ENCODE results near the gene NNMT.

The NNMT gene

DNA sequence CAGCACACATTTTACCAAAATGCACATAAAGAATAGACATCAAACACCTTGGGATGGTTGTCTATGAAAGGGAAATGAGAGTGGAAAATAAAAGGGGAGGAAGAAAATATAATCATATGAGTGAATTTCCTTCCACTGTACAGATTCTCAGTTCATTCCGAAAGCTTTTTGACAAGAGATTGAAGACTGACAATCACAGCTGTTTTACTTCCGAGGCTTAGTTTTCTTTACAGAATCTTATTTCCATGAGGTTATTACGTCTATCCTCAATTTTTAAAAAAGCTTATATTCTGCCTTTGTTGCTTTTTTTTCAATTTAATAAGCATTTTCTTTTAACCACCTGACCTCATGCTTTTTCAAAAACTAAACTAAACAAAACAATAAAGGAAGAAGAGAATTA, 12.8 kb upstream of the NNMT start:
- no peak overlapping the region for H3K4me3 ChIP-seq (ENCODE audit: low read depth, low read length)
- TF ChIP-seq, protein P1, sequence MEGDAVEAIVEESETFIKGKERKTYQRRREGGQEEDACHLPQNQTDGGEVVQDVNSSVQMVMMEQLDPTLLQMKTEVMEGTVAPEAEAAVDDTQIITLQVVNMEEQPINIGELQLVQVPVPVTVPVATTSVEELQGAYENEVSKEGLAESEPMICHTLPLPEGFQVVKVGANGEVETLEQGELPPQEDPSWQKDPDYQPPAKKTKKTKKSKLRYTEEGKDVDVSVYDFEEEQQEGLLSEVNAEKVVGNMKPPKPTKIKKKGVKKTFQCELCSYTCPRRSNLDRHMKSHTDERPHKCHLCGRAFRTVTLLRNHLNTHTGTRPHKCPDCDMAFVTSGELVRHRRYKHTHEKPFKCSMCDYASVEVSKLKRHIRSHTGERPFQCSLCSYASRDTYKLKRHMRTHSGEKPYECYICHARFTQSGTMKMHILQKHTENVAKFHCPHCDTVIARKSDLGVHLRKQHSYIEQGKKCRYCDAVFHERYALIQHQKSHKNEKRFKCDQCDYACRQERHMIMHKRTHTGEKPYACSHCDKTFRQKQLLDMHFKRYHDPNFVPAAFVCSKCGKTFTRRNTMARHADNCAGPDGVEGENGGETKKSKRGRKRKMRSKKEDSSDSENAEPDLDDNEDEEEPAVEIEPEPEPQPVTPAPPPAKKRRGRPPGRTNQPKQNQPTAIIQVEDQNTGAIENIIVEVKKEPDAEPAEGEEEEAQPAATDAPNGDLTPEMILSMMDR (conservative IDR thresholded peaks at IDR 0.05; ENCODE audit: low read depth, low read length), result no peak
- no peak for DNase-seq (ENCODE audit: low read depth)

DNA sequence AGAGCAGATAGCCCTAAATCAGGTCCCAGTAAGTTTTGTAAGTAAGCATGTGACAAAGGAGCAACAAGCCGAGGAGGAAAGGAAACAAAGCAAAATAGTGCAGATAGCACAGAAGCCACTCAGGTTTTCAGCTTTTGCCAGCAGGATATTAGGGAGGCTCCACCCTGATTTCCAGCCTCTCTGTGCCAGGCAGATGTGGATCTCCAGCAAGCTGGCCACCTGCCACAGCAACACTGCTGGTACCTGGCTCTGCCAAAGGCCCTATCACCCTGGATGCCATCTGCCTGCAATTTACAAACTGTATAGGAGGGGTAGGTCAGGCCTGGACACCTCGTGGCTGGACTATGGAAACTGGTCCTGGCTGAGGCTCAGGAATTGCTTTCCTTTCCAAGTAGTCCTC, 12.2 kb upstream of the NNMT start:
- TF ChIP-seq, protein P1 (conservative IDR thresholded peaks at IDR 0.05; ENCODE audit: low read depth, low read length), result no peak
- no peak overlapping the region for H3K4me3 ChIP-seq (ENCODE audit: low read depth, low read length)
- DNase-seq (ENCODE audit: low read depth), result no peak

DNA sequence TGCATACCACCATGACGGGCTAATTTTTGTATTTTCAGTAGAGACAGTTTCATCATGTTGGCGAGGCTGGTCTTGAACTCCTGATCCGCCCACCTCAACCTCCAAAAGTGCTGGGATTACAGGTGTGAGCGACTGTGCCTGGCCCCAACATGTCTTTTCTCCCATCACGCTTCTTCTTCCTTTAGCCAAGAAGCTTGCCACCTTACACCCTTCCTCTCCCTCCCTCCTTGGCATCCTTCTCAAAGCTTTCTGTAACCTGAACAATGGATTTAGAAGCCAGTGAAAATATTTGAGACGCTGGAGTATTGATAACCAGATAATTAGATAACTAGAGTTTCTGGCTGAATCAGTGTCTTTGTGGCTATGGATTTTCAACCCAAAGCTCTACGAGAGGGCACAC, 11.3 kb upstream of the NNMT start:
- DNase-seq (ENCODE audit: low read depth), result no peak
- no peak overlapping the region for H3K4me3 ChIP-seq (ENCODE audit: low read depth, low read length)
- TF ChIP-seq, protein P1 (conservative IDR thresholded peaks at IDR 0.05; ENCODE audit: low read depth, low read length), result no peak

DNA sequence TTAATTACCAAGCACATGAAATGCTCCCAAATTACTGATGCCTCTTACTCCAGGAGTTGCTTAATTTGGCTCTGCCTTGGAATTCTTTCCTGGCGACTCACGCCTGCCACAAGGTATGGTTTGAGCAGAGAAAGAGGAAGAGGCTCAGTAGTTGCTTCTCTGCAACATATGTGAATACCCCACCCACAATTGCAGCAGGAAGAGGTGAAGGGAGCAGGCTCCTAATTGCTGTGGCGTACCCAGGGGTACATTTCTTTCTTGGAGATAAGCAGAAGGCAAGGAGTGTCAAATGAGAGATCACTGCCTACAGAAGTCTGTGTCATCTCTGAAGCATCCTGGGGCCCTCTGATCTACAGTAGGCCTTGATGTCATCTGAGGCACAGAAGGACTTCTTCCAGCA, 10.6 kb upstream of the NNMT start:
- TF ChIP-seq, protein P1 (conservative IDR thresholded peaks at IDR 0.05; ENCODE audit: low read depth, low read length), result no peak
- no peak overlapping the region for H3K4me3 ChIP-seq (ENCODE audit: low read depth, low read length)
- DNase-seq (ENCODE audit: low read depth), result no peak

DNA sequence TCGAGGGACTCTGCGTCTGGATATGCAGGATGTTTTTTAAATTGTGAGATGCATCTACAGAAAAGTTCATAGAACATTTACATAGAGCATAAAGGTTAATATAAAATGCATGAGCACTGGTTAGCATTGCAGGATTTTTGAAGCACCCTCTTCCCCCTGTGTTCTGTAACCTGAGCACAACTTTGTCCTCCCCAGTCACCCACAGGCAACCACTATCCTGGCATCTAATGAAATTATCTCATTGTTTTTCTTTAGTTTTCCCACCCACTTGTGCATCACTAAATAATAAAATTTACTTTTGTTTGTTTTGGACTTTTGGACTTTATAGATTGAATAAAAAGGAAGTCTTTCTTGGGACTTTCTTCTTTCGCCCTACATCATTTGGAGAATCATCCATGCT, 10.0 kb upstream of the NNMT start:
- TF ChIP-seq, protein P1 (conservative IDR thresholded peaks at IDR 0.05; ENCODE audit: low read depth, low read length), result no peak
- H3K4me3 ChIP-seq (ENCODE audit: low read depth, low read length), result no peak overlapping the region
- DNase-seq (ENCODE audit: low read depth), result no peak

DNA sequence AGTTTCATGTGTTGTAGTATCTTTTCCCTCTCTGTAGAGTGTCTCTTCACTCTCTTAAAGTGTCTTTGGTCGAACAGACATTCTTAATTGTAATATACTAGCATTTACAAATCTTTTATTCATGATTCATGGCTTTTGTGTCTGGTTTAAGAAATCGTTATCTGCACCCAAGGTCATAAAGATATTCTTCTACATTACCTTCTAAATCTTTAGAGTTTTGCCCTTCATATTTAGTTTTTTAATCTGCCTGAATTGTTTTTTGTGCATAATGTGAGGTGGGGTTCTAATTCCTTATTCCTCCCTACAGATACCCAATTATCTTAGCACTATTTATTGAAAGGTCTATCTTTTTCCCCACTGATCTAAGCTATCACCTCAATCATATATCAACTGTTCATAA, 9.0 kb upstream of the NNMT start:
- TF ChIP-seq, protein P1 (conservative IDR thresholded peaks at IDR 0.05; ENCODE audit: low read depth, low read length), result no peak
- DNase-seq (ENCODE audit: low read depth), result no peak
- H3K4me3 ChIP-seq (ENCODE audit: low read depth, low read length), result no peak overlapping the region

DNA sequence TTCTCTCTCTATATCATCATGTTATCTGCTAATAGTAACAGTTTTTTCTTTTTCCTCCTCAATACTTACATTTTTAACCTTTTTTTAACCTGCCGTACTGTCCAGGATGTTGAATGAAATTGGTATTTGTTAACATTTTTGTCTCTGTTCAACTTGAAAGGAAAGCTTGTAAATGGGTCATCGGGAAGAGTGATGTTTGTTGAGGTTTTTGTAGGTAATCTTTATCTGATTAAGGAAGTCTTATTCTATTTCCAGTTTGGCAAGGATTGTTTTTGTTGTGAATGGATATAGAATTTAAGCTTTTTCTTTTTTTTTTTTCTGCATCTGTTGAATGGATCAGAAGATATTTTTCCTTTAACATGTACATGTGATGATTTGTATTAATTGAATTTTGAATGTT, 8.1 kb upstream of the NNMT start:
- DNase-seq (ENCODE audit: low read depth), result no peak
- no peak overlapping the region for H3K4me3 ChIP-seq (ENCODE audit: low read depth, low read length)
- TF ChIP-seq, protein P1 (conservative IDR thresholded peaks at IDR 0.05; ENCODE audit: low read depth, low read length), result no peak
